Kidney epithelial cell (primary cell): Measurements from ENCODE around the gene RIC1. TPM values are rescaled to one million over a fixed set of nuclear protein-coding genes. Genes with fewer than 3 reads are reported as not detected.

Source experiments
- DNase-seq: peaks from one replicate; pipeline ENCODE4 v3.0.0-alpha.2; 2010; ENCODE audit warnings: low read depth
- H3K27me3 ChIP-seq: 2 replicates; pipeline ENCODE4 v1.6.0; 2011; ENCODE audit warnings: low read length; ENCODE audit not compliant: control insufficient read depth, insufficient read depth
- H3K36me3 ChIP-seq: 2 replicates; pipeline ENCODE4 v1.5.1; 2011; ENCODE audit warnings: low read length; ENCODE audit not compliant: control insufficient read depth, insufficient read depth
- H3K4me3 ChIP-seq: 2 replicates; pipeline ENCODE4 v1.5.1; 2011; ENCODE audit warnings: low read depth, mild to moderate bottlenecking, control low read depth, low read length
- CTCF ChIP-seq: IDR thresholded peaks from 2 replicates; pipeline ENCODE4 v1.5.1; 2011; ENCODE audit warnings: mild to moderate bottlenecking, moderate library complexity, low read length, control low read depth, inconsistent platforms; ENCODE audit not compliant: insufficient read depth, poor library complexity, severe bottlenecking
- total RNA-seq: library from RNA; depleted of rRNA; stranded (reverse); fragments of >200 nt; gene quantifications from 2 replicates; pipeline ENCODE4 v1.2.3, GENCODE V29; 2015

RIC1 gene
- total RNA-seq, 1 donor from 2014 or later: 16.8 TPM

DNA sequence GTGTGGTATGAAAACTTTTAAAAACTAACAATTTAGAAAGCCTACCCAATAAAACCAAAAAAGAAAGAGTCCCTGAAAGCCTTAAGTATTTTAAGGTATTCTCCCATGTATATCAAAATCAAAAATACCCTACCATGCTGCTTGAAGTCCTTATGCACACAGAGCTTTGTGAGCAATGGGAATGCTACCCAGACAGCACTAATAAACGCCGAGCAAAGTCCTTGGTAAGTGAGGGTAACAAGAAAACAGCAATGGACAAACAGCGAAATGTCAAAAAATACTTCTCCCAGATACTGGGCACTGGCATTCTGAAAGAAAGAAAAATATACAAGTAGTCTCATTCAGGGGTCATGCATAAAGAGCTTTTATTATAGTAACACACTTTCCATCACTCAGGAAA, 176.6 kb downstream of the RIC1 start:
- no peaks in the 10 kb centered on the region for H3K27me3 ChIP-seq
- no peak for TF ChIP-seq CTCF
- no peak for DNase-seq
- H3K4me3 ChIP-seq: no peak overlapping the region
- H3K36me3 ChIP-seq: peaks cover 6% of the 10 kb centered on the region

DNA sequence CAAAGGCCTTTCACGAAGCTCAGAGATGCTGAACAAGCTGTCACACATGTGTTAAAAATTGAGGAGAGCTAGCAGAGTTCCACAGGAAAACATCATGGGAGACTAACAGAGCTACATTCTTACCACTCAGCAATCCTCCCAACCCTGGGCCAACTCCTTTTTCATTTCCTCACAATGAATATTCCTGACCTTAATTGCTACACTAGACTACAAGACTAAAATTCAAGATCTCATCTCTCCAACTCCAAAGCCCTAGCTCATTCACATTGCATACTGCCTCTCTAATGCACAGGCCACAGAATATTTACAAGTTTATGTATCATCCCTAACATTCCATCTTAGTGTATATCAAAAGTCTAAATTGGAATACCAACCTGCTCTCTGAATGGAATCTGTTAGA, 182.8 kb downstream of the RIC1 start:
- no peak overlapping the region for H3K4me3 ChIP-seq
- no peak for TF ChIP-seq CTCF
- no peaks in the 10 kb centered on the region for H3K27me3 ChIP-seq
- H3K36me3 ChIP-seq: peaks cover 2% of the 10 kb centered on the region
- no peak for DNase-seq

GRCh38 chr9:5813824-5814223, 184.9 kb downstream of the RIC1 start:
- DNase-seq: no peak
- H3K27me3 ChIP-seq: no peaks in the 10 kb centered on the region
- H3K4me3 ChIP-seq: no peak overlapping the region
- TF ChIP-seq CTCF: no peak
- H3K36me3 ChIP-seq: peaks cover 4% of the 10 kb centered on the region

DNA sequence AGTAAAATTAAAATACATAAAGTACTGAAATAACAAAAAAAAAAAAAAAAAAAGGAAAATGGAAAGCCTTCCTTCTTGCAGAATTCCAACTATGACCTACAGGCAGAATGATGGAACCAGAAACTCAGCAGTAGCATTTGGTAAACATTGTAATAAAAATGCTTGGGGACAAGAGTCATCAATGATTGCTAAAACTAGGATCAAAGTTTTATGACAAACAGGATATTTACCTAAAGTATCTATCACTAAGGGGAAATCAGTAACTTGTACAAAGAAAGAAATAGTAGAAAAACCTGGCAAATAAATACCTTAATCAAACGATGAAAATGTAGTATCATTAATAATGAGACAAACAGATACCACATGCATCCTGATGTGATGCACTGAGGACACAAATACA, 186.6 kb downstream of the RIC1 start:
- no peak for DNase-seq
- Histone ChIP-seq H3K4me3 (no peak overlapping the region), H3K27me3 (no peaks in the 10 kb centered on the region), H3K36me3 (peaks cover 2% of the 10 kb centered on the region)
- no peak for TF ChIP-seq CTCF

DNA sequence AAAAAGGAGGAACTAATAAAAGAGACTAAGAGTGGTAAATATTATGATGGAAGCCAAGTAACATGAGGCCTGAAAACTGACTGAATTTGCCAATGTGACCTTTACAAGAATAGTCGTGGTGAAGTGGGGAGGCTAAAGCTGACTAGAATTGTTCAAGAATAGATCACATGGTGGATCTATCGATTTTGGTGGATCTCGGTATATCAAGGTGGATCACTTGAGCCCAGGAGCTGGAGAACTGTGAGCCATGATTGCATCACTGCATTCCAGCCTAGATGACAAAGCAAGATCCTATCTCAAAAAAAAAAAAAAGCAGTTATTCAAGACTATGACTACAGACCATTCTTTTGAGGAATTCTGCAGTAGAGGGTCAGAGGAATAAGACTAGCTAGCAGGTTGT, 189.0 kb downstream of the RIC1 start:
- no peak for TF ChIP-seq CTCF

DNA sequence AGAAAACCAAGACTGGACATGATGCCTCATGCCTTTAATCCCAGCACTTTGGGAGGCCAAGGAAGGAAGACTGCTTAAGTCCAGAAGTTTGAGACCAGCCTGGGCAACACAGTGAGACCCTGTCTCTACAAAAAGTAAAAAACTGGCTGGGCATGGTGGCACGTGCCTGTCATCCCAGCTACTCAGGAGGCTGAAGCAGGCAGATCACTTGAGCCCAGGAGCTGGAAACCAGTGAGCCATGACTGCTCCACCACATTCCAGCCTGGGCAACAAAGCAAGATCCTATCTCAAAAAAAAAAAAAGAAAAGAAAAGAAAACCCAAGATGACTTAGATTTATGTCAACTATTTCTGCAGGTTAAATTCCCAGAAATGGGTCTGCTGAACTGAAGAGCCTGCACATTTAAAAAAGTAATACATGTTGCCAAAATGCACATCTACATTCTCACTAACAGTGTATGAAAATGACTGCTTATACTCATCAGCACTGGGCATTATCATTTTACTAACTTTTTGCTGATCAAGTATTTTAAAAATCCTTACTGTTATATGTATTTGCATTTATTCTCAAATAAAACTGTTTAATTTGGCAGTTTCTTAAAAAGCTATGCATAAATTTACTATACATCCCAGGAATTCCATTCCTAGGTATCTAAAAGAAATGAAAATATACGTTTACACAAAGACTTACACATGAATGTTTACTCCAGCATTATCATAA, 189.7 kb downstream of the RIC1 start:
- no peak overlapping the region for H3K4me3 ChIP-seq
- H3K36me3 ChIP-seq: peaks cover 2% of the 10 kb centered on the region
- DNase-seq: no peak
- H3K27me3 ChIP-seq: no peaks in the 10 kb centered on the region
- TF ChIP-seq CTCF: no peak

More for the DNA sequence above, 189.0 kb downstream of the RIC1 start:
- Histone ChIP-seq H3K36me3 (peaks cover 2% of the 10 kb centered on the region), H3K27me3 (no peaks in the 10 kb centered on the region), H3K4me3 (no peak overlapping the region)
- no peak for DNase-seq
